Psoas muscle (tissue), 8 donors: ENCODE data around the gene SH3BGRL2. TPM values are rescaled to one million over a fixed set of nuclear protein-coding genes. Genes with fewer than 3 reads are reported as not detected.

ENCODE experiments used
- ATAC-seq, 4 donors: fragments of 200-7000 bp; cut with Tn5 transposase; one replicate each; pipeline ENCODE4 v1.9.1; 2020; ENCODE audit warnings: moderate library complexity in 3 of 4, mild to moderate bottlenecking in 2 of 4
- DNase-seq, 2 donors: peaks; one replicate each; pipeline ENCODE4 v3.0.0-alpha.2; 2020
- H3K27ac ChIP-seq: fragments of 200-600 bp; one replicate; pipeline ENCODE4 v1.8.0; 2022
- H3K27me3 ChIP-seq, 3 donors: fragments of 200-600 bp in 1 of 3; one replicate each; pipeline versions ENCODE4 v1.6.1 to v1.8.0; 2013 to 2022; ENCODE audit warnings: low read length in 2 of 3, mild to moderate bottlenecking in 2 of 3, moderate library complexity in 1 of 3; ENCODE audit not compliant: insufficient read depth in 3 of 3
- H3K36me3 ChIP-seq, 2 donors: fragments of 200-600 bp in 1 of 2; one replicate each; pipeline versions ENCODE4 v1.6.1 to v1.8.0; 2013 to 2022; ENCODE audit warnings: low read depth in 1 of 2, mild to moderate bottlenecking in 1 of 2, moderate library complexity in 1 of 2; ENCODE audit not compliant: insufficient read depth in 1 of 2
- H3K4me1 ChIP-seq: fragments of 200-600 bp; one replicate; pipeline ENCODE4 v1.8.0; 2022
- H3K4me3 ChIP-seq: fragments of 200-600 bp; one replicate; pipeline ENCODE4 v1.8.0; 2022; ENCODE audit warnings: mild to moderate bottlenecking
- H3K9me3 ChIP-seq: fragments of 200-600 bp; one replicate; pipeline ENCODE4 v1.8.0; 2022
- CTCF ChIP-seq: fragments of 200-600 bp; IDR thresholded peaks from one replicate; pipeline ENCODE4 v1.8.0; 2022; ENCODE audit warnings: antibody characterized with exemption
- WGBS, 3 donors: extraction: QIAGEN DNeasy Blood & Tissue Kit; methylation state at CpG; one replicate each; pipeline versions ENCODE4 v1.1.6 to v1.1.7; 2013; 5-methylcytosine and 5-hydroxymethylcytosine counted together
- intact Hi-C, 2 donors: fragments of 100-400 bp; cut with DNase I; formaldehyde crosslinking; loops; one replicate each; pipeline versions ENCODE4 v1.11.0 to v1.14.2; 2022
- polyA plus RNA-seq, 3 donors: library from polyadenylated mRNA; stranded (reverse); fragments of 200-250 nt; gene quantifications; one replicate each; pipeline ENCODE4 v1.2.3, GENCODE V29; 2013
- total RNA-seq, 4 donors: library from RNA; stranded (reverse); fragmentation: NEBNext Ultra II Directional in 2 of 4; extraction: Animal tissue kit (Norgen Biotek cat#: 25700) in 2 of 4; gene quantifications; one replicate each; pipeline versions ENCODE4 v1.2.1 to v1.2.4, GENCODE V29; 2021 to 2023
- donor health status: healthy with polysubstance abuse.
- donor health status: DM: no; HTN: no; CAD: no; lungs with moderate emphysema.
- donor health status: Bipolar disorder and iron deficiency.
- donor health status: healthy.
- donor health status: DM: yes; HTN: yes; CAD: no.
- donor health status: DM: no; HTN: no; CAD: no.
- donor health status: DM: no; HTN: no; CAD: no.
- donor health status: DM: yes; HTN: yes; CAD: no.

SH3BGRL2 gene
- total and polyA plus RNA-seq, 7 donors = 3.5 to 9.7 (median 4.3) TPM

GRCh38 chr6:79750806-79751205 lies 119.7 kb downstream of the SH3BGRL2 start:
- 47 to 58% (median 51%) methylated on average over 4 of the region's 4 CpGs for WGBS, 3 donors
- Histone ChIP-seq H3K4me3 (no peak overlapping the region), H3K9me3 (no peaks in the 10 kb centered on the region), H3K36me3 (no peaks in the 10 kb centered on the region), H3K4me1 (no peaks in the 10 kb centered on the region), H3K27me3 (no peaks in the 10 kb centered on the region), H3K27ac (no peak overlapping the region)
- TF ChIP-seq CTCF = no peak
- ATAC-seq = no peak
- DNase-seq = no peak
- intact Hi-C loops = no loop called here

Other genes starting within 250 kb of the SH3BGRL2 start
- 1 to 10 TPM in 3 of 4 donors, under 1 TPM in 1; 0.91 to 2.7 (median 1.6) TPM for gene LCA5, start 93.9 kb upstream of the SH3BGRL2 start, total RNA-seq
- 1 to 10 TPM in 1 of 3 donors, under 1 TPM in 2; 0.48 to 1.1 (median 0.48) TPM for gene LCA5, start 93.9 kb upstream of the SH3BGRL2 start, polyA plus RNA-seq